ENCODE data around the gene MATK. TPM values are rescaled to one million over a fixed set of nuclear protein-coding genes. Genes with fewer than 3 reads are reported as not detected.
A peak's percentile ranks its signal among the peaks of the same experiment; 100 is the strongest.
"Not testable (repeated sequence)": the region's sequence is repeated elsewhere in the genome, so short reads cannot be mapped to it uniquely, and the experiment has no call there.

MATK gene
- polyA plus RNA-seq, 3 donors = 0.88 to 1.9 (median 0.90) TPM

DNA sequence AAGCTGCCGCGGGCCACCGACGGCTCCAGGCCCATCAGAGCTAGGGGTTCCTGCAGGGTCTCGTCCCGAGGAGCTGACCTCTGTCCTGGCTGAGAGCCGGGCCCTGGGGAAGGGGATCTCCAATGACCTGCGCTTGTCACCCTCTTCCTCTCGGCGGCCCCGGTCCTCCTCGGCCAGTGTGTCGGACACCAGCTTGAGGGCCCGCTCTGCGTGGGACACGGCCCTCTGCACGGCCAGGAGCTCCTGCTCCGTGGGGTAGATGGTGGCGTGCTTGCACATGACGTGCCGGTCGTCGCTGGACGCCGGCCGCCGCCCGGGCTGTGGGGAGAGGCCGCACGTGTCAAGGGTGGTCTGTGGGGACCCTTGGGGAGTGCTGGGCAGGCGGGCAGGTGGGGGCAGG, 32.7 kb upstream of the MATK start:
- DNase-seq (ENCODE audit: extremely low read depth in 1 of 11, low read depth in 9 of 11, low spot score in 4 of 11) = no peak

- no peak for DNase-seq (ENCODE audit: extremely low read depth in 1 of 11, low read depth in 9 of 11, low spot score in 4 of 11)
Measured at GRCh38 chr19:3818466-3818865, 32.3 kb upstream of the MATK start.

DNA sequence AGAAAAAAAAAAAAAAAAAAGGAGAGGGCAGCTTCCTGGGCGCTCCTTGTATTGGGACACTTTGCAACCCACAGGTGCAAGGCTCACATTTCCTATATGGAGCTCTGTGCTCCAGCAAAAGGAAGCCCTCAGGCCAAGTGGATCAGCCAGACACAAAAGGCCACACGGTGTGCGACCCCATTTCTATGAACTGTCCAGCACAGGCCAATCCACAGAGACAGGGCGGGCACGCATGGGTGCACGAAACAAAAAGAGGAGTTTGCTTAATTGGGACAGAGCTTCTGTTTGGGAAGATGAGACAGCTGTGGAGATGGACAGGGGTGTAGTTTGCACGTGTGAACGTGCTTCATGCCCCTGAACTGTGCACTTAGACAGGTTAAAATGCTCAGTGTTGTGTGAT, 31.6 kb upstream of the MATK start:
- DNase-seq (ENCODE audit: extremely low read depth in 1 of 11, low read depth in 9 of 11, low spot score in 4 of 11) = no peak

DNA sequence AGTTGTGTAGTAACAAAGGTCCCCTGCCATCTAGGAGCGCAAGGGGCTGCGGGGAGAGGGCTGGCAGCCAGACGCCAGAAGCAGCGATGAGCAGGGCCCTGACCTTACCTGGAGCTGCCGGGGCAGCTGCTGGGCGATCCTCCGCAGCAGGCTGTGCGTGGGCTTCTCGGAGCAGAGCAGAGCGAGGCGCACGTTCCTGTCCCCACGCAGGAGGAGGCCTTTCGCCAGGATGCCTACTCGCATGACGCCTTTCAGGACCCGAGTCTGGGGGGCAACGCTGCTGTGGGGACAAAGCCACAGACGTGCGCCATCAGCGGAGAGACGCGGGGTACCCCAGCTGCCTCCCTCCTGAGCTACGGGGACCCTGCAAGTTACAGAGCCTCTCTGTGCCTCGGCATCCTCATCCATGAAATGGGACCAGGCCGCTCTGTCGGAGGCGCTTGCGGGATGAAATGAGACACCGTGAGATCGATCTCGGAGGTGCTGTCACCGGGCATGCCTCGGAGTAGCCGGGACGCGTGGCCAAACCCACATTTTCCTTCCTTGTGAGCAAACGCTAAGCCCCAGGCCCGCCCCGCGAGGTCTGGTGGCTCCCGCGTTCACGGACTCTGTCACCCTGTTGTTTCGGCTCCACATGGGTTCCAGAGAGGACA, 30.5 kb upstream of the MATK start:
- DNase-seq (ENCODE audit: extremely low read depth in 1 of 11, low read depth in 9 of 11, low spot score in 4 of 11) = no peak

DNA sequence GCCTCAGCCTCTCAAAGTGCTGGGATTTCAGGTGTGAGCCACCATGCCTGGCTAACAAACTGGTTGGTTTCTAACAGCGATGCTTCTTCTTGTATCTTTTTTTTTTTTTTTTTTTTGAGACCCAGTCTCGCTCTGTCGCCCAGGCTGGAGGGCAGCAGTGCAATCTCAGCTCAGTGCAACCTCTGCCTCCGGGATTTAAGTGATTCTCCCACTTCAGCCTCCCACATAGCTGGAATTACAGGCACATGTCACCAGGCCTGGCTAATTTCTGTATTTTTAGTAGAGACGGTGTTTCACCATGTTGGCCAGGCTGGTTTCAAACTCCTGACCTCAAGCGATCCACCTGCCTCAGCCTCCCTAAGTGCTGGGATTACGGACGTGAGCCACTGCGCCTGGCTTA, 30.0 kb upstream of the MATK start:
- DNase-seq (ENCODE audit: extremely low read depth in 1 of 11, low read depth in 9 of 11, low spot score in 4 of 11) = not testable (repeated sequence)

GRCh38 chr19:3814648-3815047, 28.5 kb upstream of the MATK start:
- DNase-seq (ENCODE audit: extremely low read depth in 1 of 11, low read depth in 9 of 11, low spot score in 4 of 11) = no peak

GRCh38 chr19:3813473-3814392, 27.6 kb upstream of the MATK start:
- DNase-seq (ENCODE audit: extremely low read depth in 1 of 11, low read depth in 9 of 11, low spot score in 4 of 11) = no peak

- DNase-seq (ENCODE audit: extremely low read depth in 1 of 11, low read depth in 9 of 11, low spot score in 4 of 11) = no peak
Measured at GRCh38 chr19:3810708-3811355, 24.7 kb upstream of the MATK start.

- no peak for DNase-seq (ENCODE audit: extremely low read depth in 1 of 11, low read depth in 9 of 11, low spot score in 4 of 11)
Measured at GRCh38 chr19:3809881-3810707, 23.9 kb upstream of the MATK start.

DNA sequence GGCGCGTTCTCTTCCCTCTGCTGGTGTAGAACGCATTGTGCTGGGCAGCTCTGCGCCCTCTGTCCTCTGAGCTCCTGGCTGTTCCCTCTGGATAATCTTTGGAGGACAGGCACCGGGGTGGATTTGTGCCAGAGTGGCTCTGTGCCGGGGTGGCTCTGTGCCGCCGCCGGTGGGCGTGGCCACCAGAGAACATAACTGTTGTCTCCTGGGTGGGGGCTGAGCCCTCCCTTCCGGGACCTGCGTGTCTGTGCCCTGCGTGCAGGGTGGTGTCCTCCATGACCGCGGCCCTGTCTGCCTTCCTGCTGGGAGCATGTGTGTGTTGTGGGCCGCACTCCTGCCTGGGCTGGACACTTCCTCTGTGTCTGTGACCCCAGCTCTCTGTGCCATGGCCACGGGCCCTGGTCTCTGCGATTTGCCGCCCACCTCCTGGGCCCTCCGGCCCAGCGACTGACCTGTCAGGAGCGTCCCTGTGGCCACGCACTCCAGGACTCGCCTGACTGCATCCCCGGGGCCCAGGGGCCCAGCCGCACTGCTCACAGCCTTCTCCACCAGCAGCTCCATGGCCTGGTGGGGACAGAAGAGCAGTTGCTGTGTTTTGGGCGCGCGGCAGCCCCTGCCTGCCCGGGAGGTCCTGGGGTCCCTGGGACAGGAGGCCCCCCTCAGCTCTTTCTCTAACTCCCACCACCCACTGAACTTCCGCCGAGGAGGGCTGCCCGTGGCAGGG, 22.4 kb upstream of the MATK start:
- no peak for DNase-seq (ENCODE audit: extremely low read depth in 1 of 11, low read depth in 9 of 11, low spot score in 4 of 11)

DNA sequence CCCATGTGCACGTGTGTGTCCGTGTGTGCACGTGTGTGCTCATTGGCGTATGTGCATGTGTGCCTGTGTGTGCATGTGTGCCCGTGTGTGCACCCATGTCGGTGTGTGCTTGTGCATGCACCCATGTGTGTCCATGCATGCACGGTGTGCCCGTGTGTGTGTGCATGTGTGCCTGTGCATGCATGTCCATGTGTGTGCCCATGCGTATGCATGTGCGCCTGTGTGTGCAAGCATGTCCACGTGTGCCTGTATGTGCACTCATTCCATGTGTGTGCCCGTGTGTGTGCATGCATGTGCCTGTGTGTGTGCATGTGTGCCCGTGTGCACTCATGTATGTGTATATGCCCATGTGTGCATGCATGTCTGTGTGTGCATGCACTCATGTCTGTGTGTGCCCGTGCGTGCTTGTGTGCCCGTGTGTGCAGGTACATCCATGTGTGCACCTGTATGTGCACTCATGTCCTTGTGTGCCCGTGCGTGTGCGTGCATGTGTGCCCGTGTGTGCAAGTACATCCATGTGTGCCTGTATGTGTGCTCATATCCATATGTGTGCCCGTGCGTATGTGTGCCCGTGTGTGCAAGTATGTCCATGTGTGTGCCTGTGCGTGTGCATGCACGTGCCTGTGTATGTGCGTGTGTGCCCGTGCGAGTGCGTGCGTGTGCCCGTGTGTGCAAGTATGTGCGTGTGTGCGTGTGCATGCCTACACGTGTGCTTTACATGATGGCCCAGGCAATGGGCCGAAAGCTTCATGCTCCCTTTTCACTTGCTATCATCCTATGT, 21.6 kb upstream of the MATK start:
- no peak for DNase-seq (ENCODE audit: extremely low read depth in 1 of 11, low read depth in 9 of 11, low spot score in 4 of 11)

GRCh38 chr19:3807131-3807480, 20.9 kb upstream of the MATK start:
- no peak for DNase-seq (ENCODE audit: extremely low read depth in 1 of 11, low read depth in 9 of 11, low spot score in 4 of 11)

DNA sequence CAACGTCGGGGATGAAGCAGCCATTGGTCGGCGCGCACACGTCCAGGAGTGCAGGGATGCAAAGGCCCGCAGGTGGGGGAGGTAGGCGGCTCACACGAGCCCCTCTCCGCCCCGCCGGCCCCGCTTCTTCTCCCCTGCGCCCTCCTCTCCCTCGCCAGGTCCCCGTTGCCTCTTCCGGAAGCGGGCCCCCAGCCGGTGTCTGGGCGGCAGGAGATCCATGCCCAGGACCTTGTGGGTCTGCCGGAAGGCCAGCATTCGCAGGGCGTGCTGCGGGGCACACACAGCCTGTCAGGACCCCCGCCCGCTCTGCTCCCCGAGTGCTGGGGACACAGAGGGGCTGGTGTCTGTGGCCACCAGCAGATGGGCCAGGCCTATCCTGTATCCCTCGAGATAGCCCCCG, 19.7 kb upstream of the MATK start:
- no peak for DNase-seq (ENCODE audit: extremely low read depth in 1 of 11, low read depth in 9 of 11, low spot score in 4 of 11)

DNA sequence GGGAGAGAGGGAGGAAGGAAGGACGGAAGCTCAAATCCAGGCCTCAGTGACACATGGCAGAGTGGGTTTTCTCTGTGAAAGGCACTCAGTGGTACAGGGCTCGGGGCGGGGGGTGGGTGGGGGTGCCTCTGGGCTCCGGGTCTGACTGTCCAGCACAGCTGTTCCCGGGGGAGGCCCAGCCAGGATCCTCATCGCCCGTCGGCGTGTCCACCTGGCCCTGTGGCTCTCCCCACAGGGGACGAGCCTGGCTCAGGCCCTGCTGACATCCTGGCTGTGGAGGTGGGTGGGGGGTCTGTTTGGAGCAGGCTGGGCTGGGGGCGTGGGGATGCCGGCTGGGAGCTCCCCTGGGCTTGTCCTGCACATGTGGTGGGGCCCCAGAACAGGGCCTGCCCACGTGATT, 18.2 kb upstream of the MATK start:
- no peak for DNase-seq (ENCODE audit: extremely low read depth in 1 of 11, low read depth in 9 of 11, low spot score in 4 of 11)

- DNase-seq (ENCODE audit: extremely low read depth in 1 of 11, low read depth in 9 of 11, low spot score in 4 of 11) = no peak
Measured at GRCh38 chr19:3803986-3804385, 17.8 kb upstream of the MATK start.

DNA sequence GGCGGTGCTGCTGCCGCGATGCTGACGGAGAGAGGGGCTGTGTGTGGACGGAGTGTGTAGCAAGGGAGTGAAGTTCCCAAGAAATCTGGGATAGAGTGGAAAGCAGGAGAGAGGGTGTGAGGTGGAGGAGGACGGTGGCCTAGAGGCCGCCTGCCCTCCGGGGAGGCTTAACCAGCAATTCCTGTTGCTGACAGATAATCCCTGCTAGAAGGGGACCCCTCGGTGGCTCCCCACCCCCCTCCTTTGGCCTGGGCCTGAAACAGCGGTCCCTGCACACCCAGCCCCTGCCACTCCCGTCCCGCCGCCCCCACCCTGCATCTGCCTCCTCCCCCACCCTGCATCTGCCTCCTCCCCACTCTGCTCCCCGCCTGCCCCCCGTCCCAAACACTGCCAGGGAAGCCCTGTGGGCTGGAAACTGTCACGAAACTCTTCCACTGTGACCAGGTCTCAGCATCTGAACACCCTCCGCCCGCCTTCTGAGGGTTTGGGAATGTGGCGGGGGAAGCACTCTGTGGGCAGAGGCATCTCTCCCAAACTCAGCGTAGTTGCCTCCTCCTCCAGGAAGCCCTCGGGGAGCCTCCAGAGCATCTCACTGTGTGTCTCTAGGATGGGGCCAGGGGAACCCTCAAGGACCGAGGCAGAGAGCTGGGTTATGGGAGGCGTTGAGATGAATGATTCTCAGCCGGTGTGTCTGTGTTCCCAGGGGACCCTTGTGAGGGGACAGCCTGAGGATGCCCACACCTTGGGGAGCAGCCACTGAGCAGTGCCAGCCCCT, 17.1 kb upstream of the MATK start:
- DNase-seq (ENCODE audit: extremely low read depth in 1 of 11, low read depth in 9 of 11, low spot score in 4 of 11) = no peak

DNA sequence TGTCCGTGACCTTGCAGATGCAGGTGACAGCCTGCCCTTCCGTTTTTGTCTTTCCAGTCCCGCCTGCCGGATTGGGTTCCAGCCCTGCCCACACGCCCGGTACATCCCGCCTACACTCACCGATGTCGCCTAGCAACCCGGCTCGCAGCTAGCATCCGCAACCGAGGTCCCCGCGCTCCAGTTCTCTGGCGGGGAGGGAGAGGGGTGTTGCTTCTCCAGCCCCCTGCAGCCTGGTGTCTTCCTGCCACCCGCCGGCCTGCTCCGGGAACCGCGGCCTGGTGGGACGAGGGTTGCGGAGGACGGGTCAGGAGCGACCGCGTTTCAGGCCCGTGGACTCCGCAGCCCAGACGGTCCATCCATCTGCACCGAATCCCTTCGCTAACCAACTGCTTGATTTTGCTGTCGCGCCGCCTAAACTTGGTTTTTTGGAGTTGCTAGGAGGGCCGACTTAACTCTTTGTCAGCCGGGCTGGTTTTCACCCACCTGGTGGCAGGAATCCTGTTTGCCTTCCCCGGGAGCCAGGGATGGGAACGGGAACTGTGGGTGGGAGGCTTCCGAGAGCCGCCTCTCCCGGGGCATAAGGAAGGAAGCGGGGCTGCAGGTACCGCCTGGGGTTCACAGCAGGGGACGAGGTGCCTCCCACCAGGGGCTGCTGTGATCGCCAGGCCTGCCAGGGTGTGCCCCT, 15.4 kb upstream of the MATK start:
- DNase-seq (ENCODE audit: extremely low read depth in 1 of 11, low read depth in 9 of 11, low spot score in 4 of 11) = peak in 2 of 11 donors; percentile 15 to 44

Measured in renal cortex interstitium (tissue), 11 donors.